Retinal pigment epithelial cell (primary cell): Measurements from ENCODE around the gene IGSF23.
"Not testable (repeated sequence)": the region's sequence is repeated elsewhere in the genome, so short reads cannot be mapped to it uniquely, and the experiment has no call there.

Source experiments
- DNase-seq: peaks from one replicate; pipeline ENCODE4 v3.0.0-alpha.2; 2010; ENCODE audit warnings: low read depth
- H3K4me3 ChIP-seq: 2 replicates; pipeline ENCODE4 v1.5.1; 2011; ENCODE audit warnings: mild to moderate bottlenecking, low read length, control low read depth, moderate library complexity
- TF ChIP-seq, protein P1 (sequence below): conservative IDR thresholded peaks from 2 replicates; pipeline ENCODE4 v1.5.1; 2011; ENCODE audit warnings: low read depth, low read length, control low read depth, inconsistent platforms

IGSF23 gene

GRCh38 chr19:44624840-44625354, 11.5 kb downstream of the IGSF23 start:
- TF ChIP-seq, protein P1, sequence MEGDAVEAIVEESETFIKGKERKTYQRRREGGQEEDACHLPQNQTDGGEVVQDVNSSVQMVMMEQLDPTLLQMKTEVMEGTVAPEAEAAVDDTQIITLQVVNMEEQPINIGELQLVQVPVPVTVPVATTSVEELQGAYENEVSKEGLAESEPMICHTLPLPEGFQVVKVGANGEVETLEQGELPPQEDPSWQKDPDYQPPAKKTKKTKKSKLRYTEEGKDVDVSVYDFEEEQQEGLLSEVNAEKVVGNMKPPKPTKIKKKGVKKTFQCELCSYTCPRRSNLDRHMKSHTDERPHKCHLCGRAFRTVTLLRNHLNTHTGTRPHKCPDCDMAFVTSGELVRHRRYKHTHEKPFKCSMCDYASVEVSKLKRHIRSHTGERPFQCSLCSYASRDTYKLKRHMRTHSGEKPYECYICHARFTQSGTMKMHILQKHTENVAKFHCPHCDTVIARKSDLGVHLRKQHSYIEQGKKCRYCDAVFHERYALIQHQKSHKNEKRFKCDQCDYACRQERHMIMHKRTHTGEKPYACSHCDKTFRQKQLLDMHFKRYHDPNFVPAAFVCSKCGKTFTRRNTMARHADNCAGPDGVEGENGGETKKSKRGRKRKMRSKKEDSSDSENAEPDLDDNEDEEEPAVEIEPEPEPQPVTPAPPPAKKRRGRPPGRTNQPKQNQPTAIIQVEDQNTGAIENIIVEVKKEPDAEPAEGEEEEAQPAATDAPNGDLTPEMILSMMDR, result no peak
- DNase-seq, result no peak
- no peak overlapping the region for H3K4me3 ChIP-seq

- not testable (repeated sequence) for H3K4me3 ChIP-seq, DNase-seq
Observed at GRCh38 chr19:44625637-44626036, 12.3 kb downstream of the IGSF23 start.

DNA sequence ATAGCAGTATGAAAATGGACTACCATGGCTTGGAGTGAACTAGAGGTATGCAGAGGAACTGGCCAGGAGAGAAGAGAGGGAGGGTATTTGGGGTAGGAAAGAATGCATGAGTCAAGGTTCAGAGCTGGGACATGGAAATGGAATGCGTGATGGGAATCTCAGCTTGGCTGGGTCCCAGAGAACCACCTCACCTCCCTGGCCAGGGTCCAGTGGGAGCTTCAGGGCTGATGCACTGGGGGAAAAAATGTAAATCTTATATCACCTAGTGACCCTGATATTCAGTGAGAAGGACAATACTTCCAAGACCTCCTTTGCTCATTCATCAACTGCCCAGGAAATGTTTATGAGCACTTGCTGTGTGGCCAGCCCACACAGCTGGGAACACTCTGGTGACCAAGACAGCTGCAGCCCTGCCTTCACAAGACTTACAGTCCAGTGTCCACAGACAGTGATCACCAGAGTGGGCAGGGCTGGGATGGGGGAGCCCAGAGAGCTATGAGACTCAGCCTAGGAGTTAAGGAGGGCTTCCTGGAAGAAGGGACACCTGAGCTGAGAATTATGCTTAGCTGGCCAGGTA, 12.8 kb downstream of the IGSF23 start:
- no peak overlapping the region for H3K4me3 ChIP-seq
- TF ChIP-seq, protein P1, result no peak
- peak; percentile 85 for DNase-seq

GRCh38 chr19:44627631-44628030, 14.3 kb downstream of the IGSF23 start:
- no peak for DNase-seq
- TF ChIP-seq, protein P1, result no peak
- H3K4me3 ChIP-seq, result no peak overlapping the region

DNA sequence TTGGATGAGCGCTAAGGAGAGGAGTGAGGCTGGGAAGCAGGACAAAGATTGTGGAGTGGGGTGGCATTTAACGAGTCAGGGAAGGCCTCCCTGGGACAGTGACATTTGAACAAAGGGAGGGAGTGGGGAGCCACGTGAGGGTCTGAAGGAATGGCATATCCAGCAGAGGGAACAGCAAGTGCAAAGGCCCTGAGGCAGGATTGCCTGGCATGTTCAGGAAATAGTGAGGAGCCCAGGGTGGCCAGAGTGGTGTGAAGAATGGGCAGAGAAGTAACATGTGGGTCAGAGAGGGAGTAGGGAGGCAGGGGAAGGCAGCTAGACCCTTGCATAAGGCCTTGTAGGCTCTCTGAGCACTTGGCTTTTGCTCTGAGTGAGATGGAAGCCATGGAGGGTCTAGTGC, 15.4 kb downstream of the IGSF23 start:
- DNase-seq, result no peak
- TF ChIP-seq, protein P1, result no peak

GRCh38 chr19:44631611-44632010, 18.2 kb downstream of the IGSF23 start:
- DNase-seq, H3K4me3 ChIP-seq: not testable (repeated sequence)

More for the DNA sequence above, 15.4 kb downstream of the IGSF23 start:
- no peak overlapping the region for H3K4me3 ChIP-seq

GRCh38 chr19:44634058-44634457, 20.7 kb downstream of the IGSF23 start:
- DNase-seq, result not testable (repeated sequence)

DNA sequence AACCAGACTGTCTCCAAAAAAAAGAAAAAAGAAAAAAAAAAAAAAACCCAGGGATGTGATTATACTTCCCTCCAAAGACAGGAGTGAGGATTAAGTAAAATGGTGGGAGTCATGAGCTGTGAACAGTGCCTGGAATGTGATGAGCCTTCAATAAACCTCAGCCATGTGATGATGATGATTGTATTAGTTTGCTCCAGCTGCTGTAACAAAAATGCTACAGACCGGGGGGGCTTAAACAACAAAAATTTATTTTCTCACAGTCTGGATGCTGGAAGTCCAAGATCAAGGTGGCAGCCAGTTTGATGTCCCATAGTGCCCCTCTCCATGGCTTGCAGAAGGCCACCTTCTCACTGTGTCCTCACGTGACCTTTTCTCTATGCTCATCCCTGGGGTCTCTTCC, 21.4 kb downstream of the IGSF23 start:
- DNase-seq, result no peak
- TF ChIP-seq, protein P1, result no peak
- H3K4me3 ChIP-seq, result no peak overlapping the region

More at GRCh38 chr19:44634058-44634457, 20.7 kb downstream of the IGSF23 start:
- peak overlapping the region; percentile 10 for H3K4me3 ChIP-seq
